Measurements from ENCODE around the gene GNPAT.
A peak's percentile ranks its signal among the peaks of the same experiment; 100 is the strongest.

GNPAT gene

GRCh38 chr1:231240883-231241735 is at the start of gene GNPAT:
TSS of gene GNPAT (plus strand) at chr1:231241212. CDS start at chr1:231241379, 167 bp downstream.
- peak; percentile 91 for DNase-seq (ENCODE audit: low spot score)

GRCh38 chr1:231192620-231193163 is 48.3 kb upstream of the GNPAT start:
- DNase-seq (ENCODE audit: low spot score): no peak

GRCh38 chr1:231193710-231194340 is 47.2 kb upstream of the GNPAT start:
- DNase-seq (ENCODE audit: low spot score): no peak

GRCh38 chr1:231194476-231194842 is 46.6 kb upstream of the GNPAT start:
- DNase-seq (ENCODE audit: low spot score): no peak

GRCh38 chr1:231194843-231195516 is 46.0 kb upstream of the GNPAT start:
- no peak for DNase-seq (ENCODE audit: low spot score)

DNA sequence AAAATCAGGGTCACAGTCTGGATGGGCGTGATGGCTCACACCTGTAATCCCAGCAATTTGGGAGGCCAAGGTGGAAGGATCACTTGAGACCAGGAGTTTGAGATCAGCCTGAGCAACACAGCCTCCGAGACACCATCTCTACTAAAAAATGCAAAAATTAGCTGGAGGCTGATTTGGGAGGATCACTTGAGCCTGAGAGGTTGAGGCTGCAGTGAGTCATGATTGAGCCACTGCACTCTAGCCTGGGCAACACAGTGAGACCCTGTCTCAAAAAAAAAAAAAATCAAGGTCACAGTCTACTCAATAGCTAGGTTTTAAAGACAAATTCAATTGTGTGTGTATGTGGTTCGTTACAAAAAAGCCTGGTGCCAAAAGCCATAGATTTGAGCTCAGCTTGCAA is 44.7 kb upstream of the GNPAT start:
- DNase-seq (ENCODE audit: low spot score): no peak

GRCh38 chr1:231196728-231197127 is 44.3 kb upstream of the GNPAT start:
- DNase-seq (ENCODE audit: low spot score): no peak

DNA sequence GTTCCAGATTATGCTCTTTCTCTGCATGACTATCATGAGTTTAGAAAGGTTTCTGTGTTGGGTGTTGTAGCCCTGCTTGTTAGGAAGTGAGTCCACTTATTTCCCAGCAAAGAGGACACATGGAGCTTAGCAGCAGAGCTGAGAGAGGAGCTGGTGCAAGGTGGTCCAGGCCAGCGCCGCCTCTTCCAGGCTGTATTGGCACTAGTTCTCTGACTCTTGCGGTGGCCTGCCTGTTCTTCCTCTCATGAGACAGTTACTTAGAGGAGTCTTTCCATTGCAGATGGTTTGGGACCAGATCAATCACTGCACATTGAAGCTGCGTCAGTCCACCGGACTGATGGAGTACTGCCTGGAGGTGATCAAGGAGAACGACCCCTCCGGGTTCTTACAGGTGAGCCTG is 41.1 kb upstream of the GNPAT start:
- DNase-seq (ENCODE audit: low spot score): no peak

GRCh38 chr1:231200388-231201031 is 40.5 kb upstream of the GNPAT start:
- no peak for DNase-seq (ENCODE audit: low spot score)

GRCh38 chr1:231201375-231201978 is 39.5 kb upstream of the GNPAT start:
- DNase-seq (ENCODE audit: low spot score): no peak

DNA sequence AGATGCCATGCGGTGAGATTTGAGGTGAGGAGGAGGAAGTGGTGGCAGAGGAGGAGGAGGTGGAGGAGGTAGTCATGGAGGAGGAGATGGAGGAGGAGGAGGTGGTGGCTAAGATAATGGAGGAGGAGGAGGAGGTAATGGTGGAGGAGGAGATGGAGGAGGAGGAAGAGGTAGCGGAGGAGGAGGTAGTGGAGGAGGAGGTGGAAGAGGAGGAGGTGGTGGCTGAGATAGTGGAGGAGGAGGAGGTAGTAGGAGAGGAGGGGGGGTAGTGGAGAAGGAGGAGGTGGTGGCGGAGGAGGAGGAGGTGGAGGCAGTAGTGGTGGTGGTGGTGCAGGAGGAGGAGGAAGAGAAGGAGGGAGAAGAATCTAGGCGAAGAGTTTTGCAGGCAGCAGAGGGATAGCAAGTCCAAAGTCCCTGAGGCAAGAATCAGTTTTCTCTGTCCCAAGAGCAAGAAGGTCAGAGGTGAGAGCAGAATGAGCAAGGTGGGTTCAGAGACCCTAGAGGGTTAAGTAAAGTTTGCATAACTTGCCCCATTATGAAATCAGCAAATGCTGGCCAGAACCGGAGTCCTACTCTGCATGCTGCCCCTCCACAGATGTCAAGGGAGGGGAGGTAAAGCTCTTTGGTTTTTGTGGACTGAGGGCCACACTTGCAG is 38.9 kb upstream of the GNPAT start:
- no peak for DNase-seq (ENCODE audit: low spot score)

- DNase-seq (ENCODE audit: low spot score): no peak
These were observed 37.6 kb upstream of the GNPAT start for GRCh38 chr1:231203259-231204057.

- no peak for DNase-seq (ENCODE audit: low spot score)
These were observed 34.2 kb upstream of the GNPAT start for GRCh38 chr1:231206856-231207255.

DNA sequence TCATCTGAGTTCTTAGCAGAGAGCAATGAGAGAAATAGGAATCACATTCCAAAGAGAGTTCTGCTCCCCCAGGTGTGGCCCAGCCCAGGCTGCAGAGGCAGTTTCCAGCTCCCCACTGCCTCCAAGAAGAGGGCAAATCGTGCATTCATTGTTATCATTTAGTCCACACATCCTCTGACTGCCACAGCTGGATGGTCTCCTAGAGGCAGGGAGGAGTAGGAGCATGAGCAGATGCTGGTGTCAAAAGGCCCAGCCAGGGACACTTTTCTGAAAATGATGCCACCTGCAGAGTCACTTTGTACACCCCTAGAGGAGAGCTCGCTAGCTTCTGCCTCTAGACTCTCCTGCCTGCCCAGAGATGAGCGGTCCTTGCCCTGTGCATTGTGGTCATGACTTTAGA is 33.6 kb upstream of the GNPAT start:
- DNase-seq (ENCODE audit: low spot score): no peak

GRCh38 chr1:231208980-231209379 is 32.0 kb upstream of the GNPAT start:
- DNase-seq (ENCODE audit: low spot score): no peak

DNA sequence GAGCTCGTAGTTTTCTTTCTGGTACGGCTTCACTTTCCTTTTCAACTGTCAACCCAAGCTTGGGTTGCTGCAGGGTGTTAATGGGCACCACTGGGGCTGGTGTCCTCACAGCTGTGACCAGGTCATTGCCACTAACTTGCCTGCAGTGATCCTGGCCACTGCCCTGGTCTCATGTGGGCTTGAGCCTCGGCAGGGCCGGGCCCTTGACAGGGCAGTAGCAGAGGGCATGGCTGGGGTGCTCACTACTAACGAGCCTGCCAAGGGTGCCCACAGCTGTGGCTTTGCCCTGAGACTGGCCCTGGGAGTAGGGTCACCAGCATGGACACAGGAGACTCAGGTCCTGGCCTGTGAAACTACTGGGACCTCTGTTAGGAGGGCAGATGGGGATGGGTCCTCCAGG is 31.5 kb upstream of the GNPAT start:
- no peak for DNase-seq (ENCODE audit: low spot score)

DNA sequence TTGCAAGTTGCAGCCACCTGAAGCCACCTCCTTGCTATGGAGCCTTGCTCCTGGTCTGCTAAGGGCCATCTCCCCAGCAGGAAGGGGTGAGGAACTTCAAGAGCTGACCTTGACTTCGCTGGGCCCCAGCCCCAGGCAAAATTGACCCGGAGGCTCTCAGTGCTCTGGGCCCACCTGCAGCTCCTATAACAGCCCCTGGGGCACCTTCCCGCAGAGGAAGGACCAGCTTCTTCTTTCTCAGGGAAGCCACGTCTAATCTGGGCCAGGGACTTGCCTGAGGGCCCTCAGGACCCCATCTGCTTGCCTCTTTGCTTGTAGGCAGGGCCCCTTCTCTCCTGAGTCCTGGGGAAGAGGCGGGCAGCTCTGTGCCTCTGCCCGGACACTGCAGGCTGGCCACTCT is 30.9 kb upstream of the GNPAT start:
- no peak for DNase-seq (ENCODE audit: low spot score)

DNA sequence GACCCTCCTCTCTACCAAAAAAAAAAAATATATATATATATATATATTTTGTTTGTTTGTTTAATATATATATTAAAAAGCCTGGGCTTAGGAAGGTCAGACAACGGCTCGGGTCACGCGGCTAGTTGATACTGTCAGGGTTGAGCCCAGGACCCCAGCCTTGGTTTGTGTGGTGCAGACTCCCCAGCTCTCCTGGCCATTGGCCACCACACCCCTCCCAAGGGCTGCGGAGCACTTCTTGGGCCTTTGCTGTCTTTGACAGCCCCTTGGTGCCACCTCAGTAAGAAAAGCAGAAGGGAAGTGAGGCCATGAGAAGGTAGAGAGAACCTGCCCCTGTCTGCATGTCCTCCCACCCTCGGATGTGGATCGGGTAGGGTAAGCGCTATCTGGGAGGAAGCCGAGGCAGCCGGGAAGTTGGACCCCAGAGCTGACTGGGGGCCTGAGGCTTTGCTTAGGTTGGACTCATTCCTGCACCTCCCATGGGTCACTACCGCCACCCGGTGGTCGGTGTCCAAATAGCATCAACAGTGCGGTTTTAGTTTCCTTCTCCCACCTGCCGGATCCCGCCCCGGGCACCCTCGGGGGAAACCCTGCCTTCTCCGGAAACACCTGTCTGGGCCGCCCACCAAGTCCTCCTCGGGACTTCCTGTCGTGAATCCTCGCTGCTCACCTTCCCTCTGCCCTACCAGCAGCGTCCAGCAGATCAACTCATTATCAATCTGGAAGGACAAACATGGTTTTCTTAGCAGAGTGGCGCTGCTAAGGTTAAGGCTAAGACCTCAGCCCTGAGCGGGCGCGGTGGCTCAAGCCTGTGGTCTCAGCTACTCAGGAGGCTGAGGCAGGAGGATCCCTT is 29.8 kb upstream of the GNPAT start:
- peak; percentile 84 for DNase-seq (ENCODE audit: low spot score)

DNA sequence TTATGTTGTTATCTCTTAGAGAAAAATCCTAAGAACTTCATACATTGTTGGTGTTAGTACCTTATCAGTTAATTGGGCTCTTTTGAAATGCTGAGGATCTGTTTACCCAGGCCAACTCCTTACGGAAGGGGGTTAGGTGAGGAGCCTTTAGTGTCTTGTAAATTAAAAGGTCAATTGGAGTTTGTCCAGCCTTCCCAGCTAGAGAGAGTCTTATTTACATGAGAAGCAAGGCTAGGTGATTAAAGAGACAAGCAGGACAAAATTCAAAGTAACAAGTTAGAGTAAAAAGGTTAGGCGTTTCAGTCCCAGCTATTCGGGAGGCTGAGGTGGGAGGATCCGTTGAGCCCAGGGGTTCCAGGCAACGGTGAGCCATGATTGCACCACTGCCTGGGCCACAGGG is 28.7 kb upstream of the GNPAT start:
- DNase-seq (ENCODE audit: low spot score): peak; percentile 16

Data from LoVo (cell line).